ENCODE measurements around the gene OR2A7.
"Not testable (repeated sequence)": the region's sequence is repeated elsewhere in the genome, so short reads cannot be mapped to it uniquely, and the experiment has no call there.

Gene OR2A7

GRCh38 chr7:144252307-144252706 is 12.3 kb downstream of the OR2A7 start:
- not testable (repeated sequence) for DNase-seq

DNA sequence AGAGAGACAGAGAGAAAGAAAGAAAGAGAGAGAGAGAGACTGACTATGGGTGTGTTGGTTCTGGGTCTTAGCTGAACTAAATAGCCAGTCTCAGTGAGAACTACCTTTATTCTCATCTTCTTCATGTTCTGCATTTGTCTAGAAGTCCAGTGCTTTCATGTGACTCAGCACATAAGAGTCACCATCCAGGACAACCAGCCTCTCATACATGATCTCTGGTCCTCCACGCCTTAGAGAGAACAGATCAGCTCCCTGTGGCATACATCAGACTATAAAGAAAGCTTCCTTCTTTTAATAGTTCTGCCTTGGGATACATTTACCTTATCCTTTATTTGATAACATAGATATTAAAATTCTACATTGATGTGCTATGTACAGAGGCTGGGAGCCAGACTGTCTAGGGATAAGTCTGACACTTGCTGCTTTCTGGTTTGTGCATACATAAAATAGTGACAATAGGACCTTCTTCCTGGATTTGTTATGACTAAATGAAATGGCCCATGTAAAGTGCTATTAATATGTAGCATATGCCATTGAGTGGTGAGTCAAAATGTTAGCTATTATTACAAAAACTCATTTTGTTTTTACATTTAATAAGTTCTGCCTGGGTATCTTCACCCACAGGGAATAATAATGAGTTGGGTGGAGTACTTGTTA is 16.8 kb downstream of the OR2A7 start:
- not testable (repeated sequence) for DNase-seq

DNA sequence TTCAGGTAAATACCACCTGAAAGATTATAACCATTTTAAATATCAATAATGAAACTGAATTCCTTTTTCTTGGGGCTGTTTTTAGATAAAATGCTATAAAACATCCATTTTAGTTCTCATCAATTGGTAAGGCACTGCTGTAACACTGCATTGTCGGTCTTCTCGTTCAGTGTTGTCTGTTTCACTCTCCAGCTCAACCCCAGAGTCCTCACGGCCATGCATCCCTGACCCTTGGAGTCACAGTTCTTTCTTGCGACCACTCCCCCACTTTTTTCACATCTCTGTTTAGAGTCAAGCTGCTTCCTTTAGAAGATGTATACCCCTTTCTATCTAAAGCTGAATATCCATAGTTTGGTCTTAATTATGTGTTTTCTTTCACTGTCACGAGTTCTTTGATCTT is 17.6 kb downstream of the OR2A7 start:
- DNase-seq: not testable (repeated sequence)

GRCh38 chr7:144245372-144245771 is 19.2 kb downstream of the OR2A7 start:
- not testable (repeated sequence) for DNase-seq

- not testable (repeated sequence) for DNase-seq
Measured at GRCh38 chr7:144239365-144239764, 25.2 kb downstream of the OR2A7 start, which contains the start of gene OR2A42. Gene OR2A42 (minus strand): TSS chr7:144239605. CDS start chr7:144232843, 6,762 bp downstream.

DNA sequence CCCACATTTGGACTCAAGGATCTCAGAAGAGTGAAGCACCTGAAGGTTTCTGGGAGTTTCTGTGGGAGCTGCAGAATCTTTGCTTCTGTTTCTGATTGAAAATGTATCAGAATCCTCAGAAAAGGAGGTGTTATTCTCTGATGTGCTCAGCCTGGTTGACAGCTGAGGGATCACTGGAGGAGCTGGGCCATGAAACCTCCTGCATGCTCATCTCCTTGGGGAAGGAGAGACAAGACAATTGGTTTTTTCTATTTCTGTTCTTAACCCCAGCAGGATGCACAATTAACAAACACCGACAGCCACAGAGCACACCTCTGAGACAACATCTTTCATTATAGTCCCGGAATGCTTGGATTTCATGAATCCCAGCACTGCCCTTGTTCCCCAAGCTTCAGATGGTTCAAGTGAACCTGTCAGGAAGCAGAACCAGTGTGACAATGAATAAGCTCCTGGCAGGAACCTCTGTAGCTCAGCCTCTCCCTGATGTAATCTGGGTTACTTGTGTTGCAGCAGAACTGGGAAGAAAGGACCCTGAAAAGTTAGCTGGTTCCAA is 26.0 kb downstream of the OR2A7 start:
- not testable (repeated sequence) for DNase-seq

- DNase-seq: not testable (repeated sequence)
Measured at GRCh38 chr7:144233039-144233438, 31.6 kb downstream of the OR2A7 start.

DNA sequence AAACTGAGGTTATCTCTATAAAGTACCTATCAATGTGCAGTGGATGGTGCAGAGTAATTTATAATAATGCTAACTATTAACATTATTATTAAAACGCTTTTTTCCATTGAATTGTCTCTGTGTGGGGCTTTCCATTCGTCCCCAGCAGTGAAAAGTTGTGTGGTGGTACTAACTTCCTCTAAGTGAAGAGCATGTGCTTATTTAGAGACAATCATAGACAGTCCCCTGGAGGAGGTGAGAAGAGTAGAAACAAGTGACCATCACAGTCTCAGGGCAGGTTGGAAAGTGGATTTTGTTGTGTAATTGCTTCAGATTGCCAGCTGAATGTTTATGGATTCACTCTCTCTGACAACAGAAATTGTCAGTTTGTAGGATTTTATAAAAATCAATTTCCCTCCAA is 33.6 kb downstream of the OR2A7 start:
- DNase-seq: not testable (repeated sequence)

- DNase-seq: not testable (repeated sequence)
Measured at GRCh38 chr7:144228810-144229209, 35.8 kb downstream of the OR2A7 start.

GRCh38 chr7:144226866-144227265 is 37.7 kb downstream of the OR2A7 start:
- DNase-seq: not testable (repeated sequence)

DNA sequence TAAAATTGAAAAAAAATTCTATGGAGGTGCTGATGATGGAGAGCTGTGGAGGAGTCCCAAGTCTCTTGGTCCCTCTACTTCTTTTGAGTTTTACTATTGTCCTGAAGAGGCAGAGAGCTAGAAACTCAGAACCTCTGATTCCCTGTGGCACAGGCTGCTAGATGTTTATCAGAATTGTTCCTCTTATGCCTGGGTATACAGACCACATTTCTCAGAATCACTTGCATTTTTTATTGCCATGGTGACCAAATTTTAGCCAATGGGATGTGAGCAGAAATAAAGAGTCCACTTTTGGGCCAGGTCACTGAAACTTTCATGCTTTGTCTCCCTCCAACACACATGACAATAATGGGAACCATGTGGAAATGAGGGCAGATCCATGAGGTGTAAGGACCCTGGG is 40.9 kb downstream of the OR2A7 start:
- DNase-seq: not testable (repeated sequence)

DNA sequence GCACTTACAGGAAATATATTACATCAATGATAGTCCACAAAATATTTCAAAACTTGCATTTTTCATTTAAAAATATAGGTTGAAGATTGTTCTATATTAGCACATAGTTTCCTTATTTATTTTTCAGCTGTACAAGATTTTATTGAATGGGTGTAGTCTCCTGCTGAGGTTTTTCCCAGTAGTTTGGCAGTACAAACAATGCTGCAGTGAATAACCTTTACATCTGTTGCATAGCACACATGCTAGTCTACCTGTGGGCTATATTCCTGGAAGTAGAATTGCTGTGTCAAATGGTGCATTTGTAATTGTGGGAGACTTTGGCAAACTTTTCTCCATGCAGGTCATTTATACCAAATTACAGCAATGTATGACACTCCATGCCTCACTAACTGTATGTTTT is 44.1 kb downstream of the OR2A7 start:
- not testable (repeated sequence) for DNase-seq

- DNase-seq: not testable (repeated sequence)
Measured at GRCh38 chr7:144219149-144219548, 45.4 kb downstream of the OR2A7 start.

GRCh38 chr7:144218581-144218980 is 46.0 kb downstream of the OR2A7 start:
- not testable (repeated sequence) for DNase-seq

DNA sequence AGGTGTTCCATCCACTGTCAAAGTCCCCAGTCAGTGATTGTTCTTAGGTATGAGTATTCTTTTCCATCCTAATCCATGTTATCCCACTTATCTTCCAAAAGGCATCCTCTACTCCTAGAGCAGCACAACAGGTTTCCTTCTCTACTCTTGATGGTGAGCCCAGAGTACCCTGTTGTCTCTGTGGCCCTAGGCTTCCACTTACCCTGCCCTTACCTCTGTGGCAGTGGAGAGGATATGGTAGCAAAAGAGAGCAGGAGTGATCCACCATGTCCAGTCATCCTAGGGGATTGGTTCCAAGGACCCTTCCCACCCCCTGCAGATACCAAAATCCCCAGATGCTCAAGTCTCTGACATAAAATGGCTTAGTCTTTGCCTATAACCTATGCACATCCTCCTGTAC is 47.4 kb downstream of the OR2A7 start:
- DNase-seq: not testable (repeated sequence)
